Activated CD4-positive, alpha-beta T cell treated with anti-CD3 and anti-CD28 coated beads, Interleukin-2, Interleukin-4, amounts not matched to agents 100 ng/mL and 50 ng/mL, durations not matched to agents 16 hours and 8 hours (primary cell): ENCODE data around the gene KCNC4.

Experiments
- DNase-seq: peaks from one replicate; pipeline ENCODE4 v3.0.0-alpha.2; 2020; ENCODE audit warnings: low spot score

KCNC4 gene

DNA sequence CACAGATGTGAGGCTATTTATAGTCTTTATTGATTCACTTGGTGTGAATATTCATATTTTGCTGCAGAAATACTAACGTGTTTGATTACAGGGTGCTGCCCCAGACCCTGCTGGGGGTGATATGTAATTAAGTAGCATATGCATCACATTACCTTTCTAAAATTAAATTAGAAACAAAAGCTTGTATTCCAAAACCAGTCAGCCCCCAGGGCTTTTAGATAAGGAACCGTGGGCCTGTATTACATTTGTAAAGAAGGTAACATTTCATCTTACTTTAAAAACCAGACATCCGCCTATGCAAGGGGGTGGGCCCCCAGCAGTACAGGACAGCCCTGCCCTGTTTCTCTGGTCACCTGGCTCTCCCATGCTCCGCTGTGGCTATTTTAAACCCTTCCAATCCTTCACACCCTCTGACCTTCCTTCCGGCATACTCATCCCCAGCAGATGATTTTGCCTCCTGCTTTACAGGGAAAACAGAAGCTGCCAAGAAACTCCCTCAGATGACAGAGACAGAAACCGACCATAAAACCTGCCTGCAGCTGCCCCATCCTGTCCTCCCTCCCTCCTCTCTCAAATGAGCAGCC, 22.0 kb upstream of the KCNC4 start:
- DNase-seq: no peak

DNA sequence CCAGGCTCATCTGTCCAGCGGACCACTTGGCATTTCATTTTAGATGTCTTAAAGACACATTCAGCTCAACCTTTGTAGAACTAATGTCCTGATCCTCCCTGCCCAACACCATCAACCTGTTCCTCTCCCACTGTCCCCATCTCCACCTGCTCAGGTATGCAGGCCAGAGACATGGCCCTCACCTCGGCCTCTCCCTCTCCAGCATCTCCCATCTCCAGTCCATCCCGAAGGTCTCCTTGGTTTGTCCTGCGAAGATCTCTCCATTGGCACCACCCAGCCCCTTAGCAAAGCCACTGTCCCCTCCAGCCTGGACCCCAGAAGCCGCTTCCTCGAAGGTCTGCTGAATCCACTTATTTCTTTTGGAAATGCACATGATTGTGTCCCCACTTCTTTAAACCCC, 20.9 kb upstream of the KCNC4 start:
- no peak for DNase-seq

DNA sequence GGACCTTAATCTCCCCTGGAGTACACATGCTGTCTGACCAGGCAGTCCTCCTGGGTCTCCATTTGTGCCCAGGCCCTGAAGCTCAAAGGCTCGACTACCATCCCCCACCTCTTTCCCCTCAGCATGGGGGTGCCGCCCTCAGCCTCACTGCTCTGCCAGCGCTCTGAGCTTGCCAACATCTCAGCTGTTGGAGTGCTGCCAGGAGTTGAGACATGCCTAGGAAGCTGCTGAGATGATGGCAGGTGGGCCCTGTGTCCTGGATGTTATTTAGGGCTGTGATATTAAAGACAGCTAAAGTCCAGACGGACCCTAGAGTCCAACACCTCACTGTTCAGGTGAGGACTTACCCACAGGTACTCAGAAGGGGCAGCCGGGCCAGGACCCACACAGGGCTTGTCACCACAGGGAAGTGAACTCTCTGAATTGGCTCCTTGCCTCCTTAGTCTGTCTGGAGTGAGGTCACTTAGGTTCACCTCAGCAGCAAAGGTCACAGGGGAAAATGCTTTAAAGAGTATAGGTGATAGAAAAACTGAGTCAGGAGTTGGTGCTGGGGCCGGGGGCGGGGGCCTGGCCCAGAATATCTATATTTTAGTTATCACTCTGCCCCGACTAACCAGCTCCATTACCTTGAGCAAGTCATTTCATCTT, 19.7 kb upstream of the KCNC4 start:
- DNase-seq: no peak

DNA sequence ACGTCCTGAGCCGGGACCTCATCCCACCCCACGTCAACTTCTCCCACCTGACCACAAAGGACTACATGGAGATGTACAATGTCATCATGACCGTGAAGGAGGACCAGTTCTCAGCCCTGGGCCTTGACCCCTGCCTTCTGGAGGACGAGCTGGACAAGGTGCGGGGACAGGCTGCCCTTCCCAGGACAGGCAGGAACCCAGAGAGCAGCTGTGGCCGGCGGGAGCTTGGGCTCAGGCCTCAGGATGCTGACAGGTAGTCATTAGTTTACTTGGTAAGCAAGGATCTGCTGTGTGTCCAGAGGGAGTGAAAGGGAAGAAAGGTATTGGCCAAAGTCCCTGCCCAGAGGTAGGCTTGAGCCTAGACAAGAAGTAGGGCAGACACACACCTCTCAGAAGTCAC, 17.6 kb upstream of the KCNC4 start:
- no peak for DNase-seq

DNA sequence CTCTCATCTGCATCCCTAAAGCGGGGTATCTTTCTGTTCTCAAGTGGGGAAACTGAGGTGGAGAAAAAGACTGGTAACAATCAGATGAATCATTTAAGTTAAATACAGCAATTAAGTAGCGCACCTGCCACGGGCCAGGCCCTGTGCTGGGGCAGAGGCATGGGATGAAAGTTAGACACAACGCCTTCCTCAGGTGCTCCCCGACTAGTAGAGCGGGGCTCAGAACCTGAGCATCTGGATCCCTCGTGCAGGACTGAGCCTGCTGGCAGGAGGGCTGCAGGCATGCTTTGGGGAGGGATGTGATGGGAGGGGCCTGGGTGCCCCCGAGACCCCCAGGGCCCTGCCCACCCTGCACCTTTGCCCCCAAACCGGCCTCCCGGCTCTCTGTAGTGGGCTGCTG, 14.9 kb upstream of the KCNC4 start:
- no peak for DNase-seq

DNA sequence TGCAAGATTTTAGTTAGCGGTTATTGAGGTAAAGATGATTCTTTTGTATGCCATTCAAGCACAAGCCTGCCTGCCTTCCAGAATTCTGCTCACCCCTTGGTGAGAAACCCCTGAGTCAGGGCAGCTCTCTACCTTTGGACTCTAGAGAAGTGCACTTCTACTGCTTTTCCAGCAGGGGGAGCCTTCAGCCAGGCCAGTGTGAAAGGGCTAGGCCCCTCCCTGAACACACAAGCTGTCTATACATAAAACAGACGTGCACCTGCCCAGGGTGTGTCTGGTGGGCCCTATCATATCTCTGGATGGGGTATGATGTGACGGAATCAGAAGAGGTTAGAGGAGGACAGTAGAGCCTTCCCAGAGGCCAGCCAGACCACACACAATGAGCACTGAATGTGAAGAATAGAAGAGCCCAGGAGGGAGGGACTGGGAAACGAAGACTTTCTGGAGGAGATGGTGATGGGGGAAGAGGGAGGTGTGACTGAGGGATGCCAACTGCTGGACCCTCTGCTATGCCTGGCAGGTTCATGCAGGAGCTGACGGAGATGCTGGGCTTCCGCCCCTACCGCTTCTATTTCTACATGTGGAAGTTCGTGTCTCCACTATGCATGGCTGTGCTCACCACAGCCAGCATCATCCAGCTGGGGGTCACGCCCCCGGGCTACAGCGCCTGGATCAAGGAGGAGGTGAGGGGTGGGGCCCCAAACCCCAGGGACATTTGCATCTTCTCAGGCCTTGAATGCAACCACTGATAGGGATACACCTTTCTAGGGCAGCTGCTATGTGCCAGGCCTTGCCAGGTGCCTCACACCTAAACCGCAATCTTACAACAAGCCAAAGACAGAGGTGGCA, 13.0 kb upstream of the KCNC4 start:
- DNase-seq: peak; percentile 73

DNA sequence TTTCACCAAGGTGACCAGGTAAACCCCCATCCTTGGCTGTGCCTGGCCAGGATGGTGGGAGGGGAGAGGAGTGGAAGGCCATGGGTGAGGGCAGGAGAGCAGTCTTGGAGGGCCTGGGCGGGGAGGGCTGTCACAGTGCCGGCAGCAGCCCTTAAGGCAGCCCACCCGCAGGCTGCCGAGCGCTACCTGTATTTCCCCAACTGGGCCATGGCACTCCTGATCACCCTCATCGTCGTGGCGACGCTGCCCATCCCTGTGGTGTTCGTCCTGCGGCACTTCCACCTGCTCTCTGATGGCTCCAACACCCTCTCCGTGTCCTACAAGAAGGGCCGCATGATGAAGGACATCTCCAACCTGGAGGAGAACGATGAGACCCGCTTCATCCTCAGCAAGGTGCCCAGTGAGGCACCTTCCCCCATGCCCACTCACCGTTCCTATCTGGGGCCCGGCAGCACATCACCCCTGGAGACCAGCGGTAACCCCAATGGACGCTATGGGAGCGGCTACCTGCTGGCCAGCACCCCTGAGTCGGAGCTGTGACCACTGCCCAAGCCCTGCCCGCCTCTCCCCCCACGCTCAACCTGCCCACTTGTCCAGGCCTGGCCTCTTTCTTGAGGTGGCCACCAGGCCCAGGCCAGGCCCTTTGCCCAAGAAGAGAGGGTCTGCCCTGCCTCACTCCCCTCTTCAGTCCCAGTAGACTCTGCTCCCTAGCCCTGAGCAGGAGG, 12.0 kb upstream of the KCNC4 start:
- no peak for DNase-seq

DNA sequence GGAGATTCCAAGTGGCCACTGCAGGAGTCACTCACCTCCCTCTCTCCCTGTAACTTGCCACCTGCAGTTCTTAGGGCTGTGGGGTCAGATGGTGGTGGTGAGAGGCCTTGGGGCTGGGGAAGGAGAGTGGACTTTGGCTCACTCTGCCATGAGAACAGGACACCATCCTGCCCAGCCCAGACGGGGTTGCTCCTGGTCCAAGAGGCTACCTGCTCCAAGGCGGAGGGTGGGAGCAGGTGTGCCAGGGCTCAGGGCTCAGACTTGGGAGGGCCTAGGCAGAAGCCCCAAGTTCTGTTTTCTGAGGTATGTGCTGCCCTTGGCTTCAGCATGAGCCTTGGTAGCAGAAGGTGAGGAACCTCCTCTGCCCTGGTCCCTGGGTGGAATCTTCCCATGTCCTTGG, 11.4 kb upstream of the KCNC4 start:
- DNase-seq: no peak

DNA sequence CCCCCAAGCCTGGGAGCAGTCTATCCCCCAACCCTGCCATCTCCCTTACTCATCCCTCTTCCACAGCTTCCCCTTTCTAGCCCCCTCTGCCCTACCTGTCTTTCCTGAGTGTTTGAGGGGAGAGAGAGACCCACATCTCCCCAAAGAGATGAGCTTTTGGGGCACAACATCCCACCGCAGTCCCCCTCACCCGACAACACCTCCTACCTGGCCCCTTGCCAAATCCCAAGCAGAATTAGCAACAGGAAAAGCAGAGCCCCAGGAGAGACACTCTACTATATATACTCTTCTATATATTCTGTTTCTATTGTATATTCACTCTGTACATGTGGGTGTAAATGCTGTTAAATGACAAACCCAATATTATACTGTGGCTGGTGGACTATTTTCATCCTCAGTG, 9.9 kb upstream of the KCNC4 start:
- no peak for DNase-seq

DNA sequence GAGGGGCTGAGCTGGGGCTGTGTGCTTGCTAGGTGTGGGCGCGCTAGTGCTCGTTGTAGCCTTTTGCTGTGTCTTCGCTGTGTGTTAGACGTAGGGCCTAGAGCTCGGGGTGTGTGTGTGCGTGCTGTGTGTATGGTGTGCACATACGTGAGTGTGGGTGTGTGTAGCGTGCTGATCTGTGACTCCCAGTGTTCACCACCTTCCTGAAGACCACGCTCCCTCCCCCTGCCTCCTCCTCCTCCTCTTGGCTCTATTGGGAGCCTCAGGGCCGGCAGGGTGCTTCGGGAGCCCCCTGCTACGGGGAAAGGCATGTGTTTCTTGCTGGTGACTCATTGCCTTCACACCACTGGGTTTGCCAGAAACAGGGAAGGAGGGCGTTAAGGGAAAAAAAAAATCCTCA, 9.4 kb upstream of the KCNC4 start:
- DNase-seq: no peak

DNA sequence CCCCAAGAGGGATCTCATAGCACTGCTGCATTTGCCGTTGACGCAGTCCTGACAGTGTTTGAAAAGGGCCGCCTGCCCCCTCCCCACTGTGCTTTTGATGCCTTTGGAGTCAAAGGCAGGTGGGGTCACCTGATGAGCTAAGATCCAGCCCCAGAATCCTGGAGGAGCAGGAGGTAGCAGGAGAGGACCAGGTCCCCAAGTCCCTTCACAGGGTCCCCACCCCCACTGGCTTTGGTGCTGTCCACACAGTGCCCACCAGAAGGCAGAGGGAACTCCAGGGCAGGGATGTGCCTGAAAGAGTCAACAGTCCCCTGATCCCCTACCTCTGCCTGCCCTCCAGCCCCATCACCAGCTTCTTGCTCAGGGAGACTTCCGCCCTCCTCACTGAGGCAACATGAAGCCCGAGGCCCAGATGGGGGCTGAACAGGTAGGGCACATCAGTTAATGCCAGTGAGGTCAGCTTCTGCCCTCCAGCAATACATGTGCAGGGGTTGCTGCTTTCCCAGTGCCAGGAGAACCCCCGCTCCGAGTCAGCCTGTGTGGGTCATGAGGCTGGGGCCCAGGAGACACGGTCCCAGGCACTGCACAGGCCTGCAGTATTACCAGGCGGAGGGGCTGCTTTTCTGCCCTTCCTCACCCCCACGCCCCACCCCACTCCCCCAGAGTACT, 8.8 kb upstream of the KCNC4 start:
- DNase-seq: no peak

DNA sequence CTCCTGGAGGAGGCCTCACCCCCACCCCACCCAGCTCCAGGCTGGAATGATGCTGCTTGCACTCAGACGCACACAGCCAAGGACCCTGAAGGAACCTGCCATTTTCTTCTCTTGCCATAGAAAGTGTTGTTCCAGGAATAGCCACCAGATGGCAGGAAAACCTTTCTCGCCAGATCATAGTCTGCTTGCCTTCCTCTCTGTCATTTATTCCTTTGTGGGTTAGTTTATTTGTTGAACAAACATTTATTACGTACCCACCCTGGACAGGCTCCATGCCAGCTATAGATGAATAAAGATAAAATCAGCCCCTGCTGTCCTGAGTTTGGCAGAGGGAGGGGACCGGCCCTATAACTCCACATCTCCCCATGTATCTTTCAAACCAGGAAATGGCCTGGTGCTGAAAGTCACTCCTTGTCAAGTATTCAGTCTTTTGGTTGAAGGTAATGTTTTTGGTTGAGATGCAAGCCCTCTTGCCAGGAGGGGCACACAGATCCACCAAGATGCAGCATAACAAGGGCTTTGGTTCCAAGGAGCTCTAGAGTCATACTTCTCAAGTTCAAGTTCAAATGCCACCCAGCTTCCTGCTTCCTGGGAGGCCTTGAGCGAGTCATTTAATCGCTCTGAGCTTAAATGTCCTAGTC, 7.0 kb upstream of the KCNC4 start:
- DNase-seq: peak; percentile 82

DNA sequence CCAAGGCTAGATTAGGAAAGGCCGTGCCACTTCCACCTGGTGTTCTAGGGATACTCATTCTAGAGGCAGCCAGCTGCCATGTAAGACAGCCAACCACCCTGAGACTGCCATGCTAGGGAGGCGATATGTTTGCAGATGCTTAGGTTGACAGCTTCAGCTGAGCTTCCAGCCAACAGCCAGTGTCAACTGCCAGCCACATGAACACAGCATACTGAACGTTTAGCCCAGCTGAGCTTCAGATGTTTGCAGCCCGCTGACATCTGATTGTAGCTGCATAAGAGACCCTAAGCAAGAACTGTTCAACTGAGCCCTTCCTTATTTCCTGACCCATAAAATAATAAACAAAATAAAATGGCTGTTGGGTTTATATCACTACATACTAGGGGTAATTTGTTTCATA, 5.0 kb upstream of the KCNC4 start:
- DNase-seq: no peak

DNA sequence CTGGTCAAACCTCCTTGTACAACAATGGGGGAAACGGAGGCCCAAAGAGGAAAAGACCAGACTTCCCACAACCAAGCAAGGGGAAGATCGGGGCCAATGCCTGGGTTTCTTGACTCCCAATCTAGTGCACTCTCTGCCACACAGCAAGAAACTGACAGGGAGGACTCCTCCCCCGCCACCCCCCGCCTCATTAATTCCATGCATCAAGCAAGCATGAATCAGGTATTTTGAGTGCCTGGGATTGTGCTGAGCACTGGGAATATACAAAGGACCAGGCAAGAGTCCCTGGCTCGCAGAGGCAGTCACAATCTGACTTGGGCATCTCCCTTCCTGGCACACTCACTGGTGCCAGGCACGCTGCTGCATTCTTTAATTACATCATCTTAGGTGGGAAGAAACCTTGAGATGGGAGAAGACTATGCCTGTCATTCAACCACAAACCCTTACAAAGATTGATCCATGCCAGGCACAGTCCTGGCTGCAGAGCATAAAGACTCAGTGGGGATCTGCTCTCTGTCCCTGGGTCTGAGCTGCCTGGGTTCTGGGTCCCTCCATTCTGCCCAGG, 4.4 kb upstream of the KCNC4 start:
- DNase-seq: no peak

DNA sequence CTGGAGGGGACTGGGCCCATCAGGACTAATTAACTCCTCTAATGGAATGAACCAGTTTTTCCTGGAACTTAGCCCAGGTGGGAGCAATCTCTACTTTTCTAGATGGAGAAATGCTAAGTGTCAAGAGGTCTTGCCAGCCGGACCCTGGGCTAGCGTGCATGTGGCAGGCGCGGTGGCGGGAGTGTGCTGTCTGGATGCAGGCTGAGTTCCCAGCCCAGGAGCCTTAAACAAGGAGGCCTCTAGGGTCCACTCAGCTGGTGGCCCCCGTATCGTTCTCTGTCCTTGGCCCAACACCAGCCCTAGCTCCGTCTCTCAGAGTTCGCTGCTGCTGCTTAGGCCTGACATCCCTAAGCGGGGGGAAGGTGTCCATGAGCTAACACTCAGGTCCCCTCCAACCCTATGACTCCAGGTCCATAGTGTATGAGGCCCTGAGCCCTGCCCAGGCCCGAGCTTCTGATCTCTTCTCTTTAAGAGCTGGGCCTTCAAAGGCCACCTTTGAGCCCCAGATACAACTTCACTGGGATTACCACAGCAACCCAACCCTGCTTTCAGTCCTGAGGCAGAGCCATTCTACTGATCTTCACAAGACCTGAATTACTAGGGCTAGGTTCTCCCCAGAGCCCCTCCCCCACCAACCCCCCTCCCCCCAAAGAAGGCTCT, 3.7 kb upstream of the KCNC4 start:
- DNase-seq: no peak

DNA sequence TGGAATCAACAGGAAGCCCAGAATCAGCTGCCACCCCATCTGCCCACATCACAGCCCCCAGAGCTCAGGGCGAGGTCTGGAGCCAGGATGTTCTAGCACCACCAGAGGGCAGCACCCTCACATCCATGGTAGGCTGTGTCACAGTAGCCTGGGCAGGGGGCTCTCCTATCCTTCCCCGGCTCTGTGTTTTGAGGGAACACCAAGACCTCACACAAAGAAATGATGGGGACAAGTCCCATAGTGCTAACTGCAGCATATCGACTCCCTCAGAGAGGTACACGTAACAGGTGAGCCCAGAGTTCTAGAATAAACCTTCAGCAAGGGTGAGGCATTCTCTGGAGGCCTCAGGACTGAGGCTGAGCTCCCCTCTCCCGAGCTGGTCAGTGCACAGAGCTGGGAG, 2.3 kb upstream of the KCNC4 start:
- peak; percentile 75 for DNase-seq

DNA sequence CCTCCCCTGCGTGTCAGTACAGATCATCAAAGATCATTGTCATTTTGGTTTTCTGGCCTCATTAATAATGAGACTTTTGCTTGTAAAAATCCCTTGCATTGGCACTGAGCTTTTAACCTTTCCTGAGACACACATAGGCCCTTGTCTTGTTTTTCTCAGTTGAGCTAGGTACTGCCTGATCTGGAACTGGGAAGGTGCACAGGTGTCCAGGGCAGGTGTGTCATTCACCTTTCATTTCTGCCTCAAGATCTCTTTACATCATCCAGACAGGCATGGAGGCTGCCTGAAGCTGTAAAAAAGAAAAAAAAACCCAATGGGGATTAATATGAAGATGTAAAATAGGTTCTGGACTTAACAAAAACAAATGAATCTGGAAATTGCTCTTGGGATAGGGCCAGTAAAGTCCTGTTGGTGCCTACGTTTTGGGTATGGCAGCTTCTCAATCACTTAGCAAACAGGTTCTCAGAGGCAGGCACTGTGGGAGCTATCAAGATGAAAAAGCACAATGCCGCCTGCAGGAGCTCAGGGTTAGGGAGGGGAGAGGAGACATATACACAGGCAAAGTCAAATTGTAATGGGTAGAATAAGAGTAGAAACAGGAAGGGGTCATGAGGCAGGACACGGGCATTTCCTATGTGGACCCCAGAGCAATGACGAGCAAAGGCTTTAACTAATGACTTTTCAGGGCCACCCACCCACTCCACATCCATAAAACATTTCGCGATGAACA, 1.0 kb upstream of the KCNC4 start:
- no peak for DNase-seq

DNA sequence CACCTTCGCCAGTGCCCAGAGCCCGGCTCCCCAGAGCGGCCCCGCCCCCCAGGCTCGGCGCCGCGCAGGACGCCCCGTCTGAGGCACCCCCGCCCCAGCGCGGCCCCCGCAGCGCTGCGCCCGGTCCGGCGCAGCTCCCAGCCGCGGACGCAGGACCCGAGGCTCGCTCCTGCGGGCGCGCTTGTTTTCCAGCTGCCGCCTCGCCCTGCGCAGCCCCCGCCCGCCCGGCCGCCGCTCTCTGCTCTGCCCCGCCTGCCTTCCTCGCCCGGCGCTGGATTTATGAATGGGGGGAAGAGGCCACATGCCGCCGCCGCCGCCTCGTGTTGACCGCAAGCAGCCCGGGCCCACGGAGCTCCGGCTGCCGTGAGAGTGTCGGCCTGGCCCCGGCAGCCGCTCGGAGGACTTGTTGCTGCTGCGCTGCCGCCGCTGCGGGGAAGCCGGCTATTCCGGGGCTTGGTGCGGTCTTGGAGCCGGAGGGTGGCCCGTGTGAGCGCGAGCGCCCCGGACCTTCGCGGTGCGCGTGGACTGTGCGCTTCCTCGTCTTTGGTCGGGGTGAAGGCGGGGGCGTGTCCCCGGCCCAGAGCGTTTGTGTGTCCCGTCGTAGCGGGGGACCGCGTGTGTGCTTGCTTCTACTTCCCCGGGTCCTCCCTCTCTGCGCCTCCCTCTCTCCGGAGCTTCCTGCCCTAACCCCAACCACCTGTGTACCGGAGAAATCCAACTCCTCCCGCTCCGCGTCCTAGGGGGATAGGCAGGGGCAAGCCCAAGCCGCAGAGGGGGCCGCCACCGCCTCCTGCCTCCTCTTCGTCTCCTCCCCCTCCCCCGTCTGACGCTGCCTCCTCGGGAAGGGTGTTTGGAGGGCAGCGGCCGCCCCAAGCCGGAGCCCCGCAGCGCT, 736 bp downstream of the KCNC4 start:
- DNase-seq: peak; percentile 56
